HepG2 (cell line): ENCODE data around the gene IL3RA.

Source experiments
- MAFG ChIP-seq: sonication (generic); formaldehyde crosslinking; IDR thresholded peaks from 2 replicates; pipeline ENCODE4 v1.5.1; 2020; ENCODE audit warnings: mild to moderate bottlenecking, missing genetic modification reagents
- RAD21 ChIP-seq: fragments of 450-650 bp; formaldehyde crosslinking; IDR thresholded peaks from 2 replicates; pipeline ENCODE4 v1.5.0; 2020; ENCODE audit warnings: mild to moderate bottlenecking
- SMAD1 ChIP-seq: sonication (generic); formaldehyde crosslinking; IDR thresholded peaks from 2 replicates; pipeline ENCODE4 v1.4.0; 2020; ENCODE audit warnings: missing genetic modification reagents, low read depth, mild to moderate bottlenecking, borderline replicate concordance
- TAF1 ChIP-seq: sonication (generic); formaldehyde crosslinking; IDR thresholded peaks from 2 replicates; pipeline ENCODE4 v1.4.0; 2020; ENCODE audit warnings: missing genetic modification reagents
- YY1 ChIP-seq: IDR thresholded peaks from 2 replicates; pipeline ENCODE4 v1.6.1; 2011; ENCODE audit warnings: low read length, low read depth, moderate library complexity, mild to moderate bottlenecking; ENCODE audit not compliant: insufficient read depth, insufficient replicate concordance
- ZNF768 ChIP-seq: sonication (generic); formaldehyde crosslinking; IDR thresholded peaks from 2 replicates; pipeline ENCODE4 v1.4.0; 2020; ENCODE audit warnings: missing genetic modification reagents
- TF ChIP-seq, protein P1 (sequence below): sonication (generic); formaldehyde crosslinking; IDR thresholded peaks from 2 replicates; pipeline ENCODE4 v1.5.0; 2020; ENCODE audit warnings: mild to moderate bottlenecking, missing genetic modification reagents, moderate library complexity
- TF ChIP-seq, protein P2 (sequence below): sonication (generic); formaldehyde crosslinking; conservative IDR thresholded peaks from 2 replicates; pipeline ENCODE4 v1.8.1; 2023; ENCODE audit warnings: missing genetic modification reagents

DNA sequence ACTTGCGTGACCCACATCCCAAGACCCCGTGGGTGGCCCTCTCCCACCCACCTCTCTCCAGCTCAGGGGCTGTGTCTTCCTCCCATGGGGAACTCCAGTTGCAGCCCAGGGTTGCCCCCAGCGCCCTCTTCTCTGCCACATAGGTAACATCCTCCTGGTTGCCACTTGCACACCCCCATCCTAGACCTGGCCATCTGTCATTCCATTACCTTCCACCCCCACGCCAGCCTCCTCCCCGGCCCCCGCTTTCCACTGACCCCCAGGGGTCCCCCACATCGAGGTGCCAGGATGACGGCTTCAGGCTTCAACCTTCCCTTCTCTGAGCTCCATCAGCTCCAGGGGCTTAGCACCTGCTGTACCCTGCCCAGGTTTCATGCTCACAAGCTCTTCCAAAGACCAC, 28.1 kb upstream of the IL3RA start:
- TF ChIP-seq, protein P1, sequence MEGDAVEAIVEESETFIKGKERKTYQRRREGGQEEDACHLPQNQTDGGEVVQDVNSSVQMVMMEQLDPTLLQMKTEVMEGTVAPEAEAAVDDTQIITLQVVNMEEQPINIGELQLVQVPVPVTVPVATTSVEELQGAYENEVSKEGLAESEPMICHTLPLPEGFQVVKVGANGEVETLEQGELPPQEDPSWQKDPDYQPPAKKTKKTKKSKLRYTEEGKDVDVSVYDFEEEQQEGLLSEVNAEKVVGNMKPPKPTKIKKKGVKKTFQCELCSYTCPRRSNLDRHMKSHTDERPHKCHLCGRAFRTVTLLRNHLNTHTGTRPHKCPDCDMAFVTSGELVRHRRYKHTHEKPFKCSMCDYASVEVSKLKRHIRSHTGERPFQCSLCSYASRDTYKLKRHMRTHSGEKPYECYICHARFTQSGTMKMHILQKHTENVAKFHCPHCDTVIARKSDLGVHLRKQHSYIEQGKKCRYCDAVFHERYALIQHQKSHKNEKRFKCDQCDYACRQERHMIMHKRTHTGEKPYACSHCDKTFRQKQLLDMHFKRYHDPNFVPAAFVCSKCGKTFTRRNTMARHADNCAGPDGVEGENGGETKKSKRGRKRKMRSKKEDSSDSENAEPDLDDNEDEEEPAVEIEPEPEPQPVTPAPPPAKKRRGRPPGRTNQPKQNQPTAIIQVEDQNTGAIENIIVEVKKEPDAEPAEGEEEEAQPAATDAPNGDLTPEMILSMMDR (CRISPR knock-in tag), result no peak
- TF ChIP-seq, protein P2, sequence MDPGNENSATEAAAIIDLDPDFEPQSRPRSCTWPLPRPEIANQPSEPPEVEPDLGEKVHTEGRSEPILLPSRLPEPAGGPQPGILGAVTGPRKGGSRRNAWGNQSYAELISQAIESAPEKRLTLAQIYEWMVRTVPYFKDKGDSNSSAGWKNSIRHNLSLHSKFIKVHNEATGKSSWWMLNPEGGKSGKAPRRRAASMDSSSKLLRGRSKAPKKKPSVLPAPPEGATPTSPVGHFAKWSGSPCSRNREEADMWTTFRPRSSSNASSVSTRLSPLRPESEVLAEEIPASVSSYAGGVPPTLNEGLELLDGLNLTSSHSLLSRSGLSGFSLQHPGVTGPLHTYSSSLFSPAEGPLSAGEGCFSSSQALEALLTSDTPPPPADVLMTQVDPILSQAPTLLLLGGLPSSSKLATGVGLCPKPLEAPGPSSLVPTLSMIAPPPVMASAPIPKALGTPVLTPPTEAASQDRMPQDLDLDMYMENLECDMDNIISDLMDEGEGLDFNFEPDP (CRISPR knock-in tag), result no peak
- TF ChIP-seq YY1, result no peak
- TF ChIP-seq MAFG (CRISPR knock-in tag), result no peak
- TF ChIP-seq RAD21 (CRISPR knock-in tag), result no peak
- TF ChIP-seq TAF1 (CRISPR knock-in tag), result no peak
- no peak for TF ChIP-seq SMAD1 (CRISPR knock-in tag)
- no peak for TF ChIP-seq ZNF768 (CRISPR knock-in tag)
